Measurements from ENCODE around the gene CDH1.
"Not testable (repeated sequence)": the region's sequence is repeated elsewhere in the genome, so short reads cannot be mapped to it uniquely, and the experiment has no call there.

Gene CDH1

DNA sequence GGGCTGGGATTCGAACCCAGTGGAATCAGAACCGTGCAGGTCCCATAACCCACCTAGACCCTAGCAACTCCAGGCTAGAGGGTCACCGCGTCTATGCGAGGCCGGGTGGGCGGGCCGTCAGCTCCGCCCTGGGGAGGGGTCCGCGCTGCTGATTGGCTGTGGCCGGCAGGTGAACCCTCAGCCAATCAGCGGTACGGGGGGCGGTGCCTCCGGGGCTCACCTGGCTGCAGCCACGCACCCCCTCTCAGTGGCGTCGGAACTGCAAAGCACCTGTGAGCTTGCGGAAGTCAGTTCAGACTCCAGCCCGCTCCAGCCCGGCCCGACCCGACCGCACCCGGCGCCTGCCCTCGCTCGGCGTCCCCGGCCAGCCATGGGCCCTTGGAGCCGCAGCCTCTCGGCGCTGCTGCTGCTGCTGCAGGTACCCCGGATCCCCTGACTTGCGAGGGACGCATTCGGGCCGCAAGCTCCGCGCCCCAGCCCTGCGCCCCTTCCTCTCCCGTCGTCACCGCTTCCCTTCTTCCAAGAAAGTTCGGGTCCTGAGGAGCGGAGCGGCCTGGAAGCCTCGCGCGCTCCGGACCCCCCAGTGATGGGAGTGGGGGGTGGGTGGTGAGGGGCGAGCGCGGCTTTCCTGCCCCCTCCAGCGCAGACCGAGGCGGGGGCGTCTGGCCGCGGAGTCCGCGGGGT, at the start of gene CDH1:
TSS of gene CDH1 (plus strand) at position 247 of the 684 bp plus-strand sequence. CDS start at position 371, 124 bp downstream.
- Histone ChIP-seq H3K4me3 (peak within 1 kb of the TSS; percentile 43 to 72 (median 49)), H3K27ac (peak within 1 kb of the TSS; percentile 26 to 92 (median 83))

DNA sequence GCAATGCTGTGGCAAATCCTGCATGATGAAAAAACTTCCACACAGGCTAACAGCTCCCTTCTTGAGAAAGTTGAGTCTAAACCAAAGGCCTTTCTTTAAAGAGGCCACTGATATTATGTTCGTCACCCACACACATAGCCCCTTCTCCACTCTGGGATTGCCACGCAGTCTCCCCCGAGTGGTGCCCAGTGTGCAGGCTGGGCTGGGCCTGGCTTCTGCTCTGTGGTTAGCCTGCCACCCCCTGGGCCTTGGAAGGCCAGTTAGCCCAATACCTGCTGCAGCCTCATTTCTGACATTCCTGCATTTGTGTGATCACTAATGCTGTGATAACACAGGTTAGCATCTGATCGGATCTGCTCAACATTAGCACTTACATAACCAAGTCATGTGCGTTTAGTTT, 47.2 kb upstream of the CDH1 start:
- no peak overlapping the region for H3K4me3 ChIP-seq
- H3K27ac ChIP-seq: no peak overlapping the region

DNA sequence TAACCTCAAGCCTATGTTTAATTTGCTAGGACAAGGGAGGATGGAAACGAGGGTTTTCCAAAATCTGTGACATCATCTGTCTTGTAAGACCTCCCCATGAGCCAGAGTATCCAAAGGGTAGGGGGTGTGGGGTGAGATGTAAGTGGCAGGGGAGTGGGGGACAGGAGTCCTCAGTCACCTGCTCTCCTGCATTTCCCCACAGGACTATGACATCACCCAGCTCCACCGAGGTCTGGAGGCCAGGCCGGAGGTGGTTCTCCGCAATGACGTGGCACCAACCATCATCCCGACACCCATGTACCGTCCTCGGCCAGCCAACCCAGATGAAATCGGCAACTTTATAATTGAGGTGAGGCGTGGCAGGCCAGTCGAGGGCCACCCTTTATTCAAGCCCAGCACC, 41.5 kb upstream of the CDH1 start:
- Histone ChIP-seq H3K4me3 (no peak overlapping the region), H3K27ac (no peak overlapping the region)

DNA sequence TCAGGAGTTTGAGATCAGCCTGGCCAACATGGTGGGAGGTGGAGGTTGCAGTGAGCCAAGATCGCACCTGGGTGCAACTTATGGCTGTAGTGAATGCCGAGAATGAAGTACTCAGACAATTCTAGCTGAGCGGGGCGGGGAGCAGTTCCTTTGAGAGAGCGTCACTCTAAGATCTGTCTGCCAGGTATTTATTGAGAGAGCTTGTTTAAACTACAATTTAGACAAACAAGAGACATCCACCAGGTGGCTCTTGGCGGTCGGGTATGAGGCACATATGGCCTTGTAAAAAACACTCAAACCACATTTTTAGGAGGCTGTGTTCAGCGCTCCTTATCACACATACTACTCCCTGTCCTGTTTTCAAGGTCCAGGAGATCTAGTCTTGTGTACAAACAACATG, 40.6 kb upstream of the CDH1 start:
- no peak overlapping the region for H3K4me3 ChIP-seq
- no peak overlapping the region for H3K27ac ChIP-seq

DNA sequence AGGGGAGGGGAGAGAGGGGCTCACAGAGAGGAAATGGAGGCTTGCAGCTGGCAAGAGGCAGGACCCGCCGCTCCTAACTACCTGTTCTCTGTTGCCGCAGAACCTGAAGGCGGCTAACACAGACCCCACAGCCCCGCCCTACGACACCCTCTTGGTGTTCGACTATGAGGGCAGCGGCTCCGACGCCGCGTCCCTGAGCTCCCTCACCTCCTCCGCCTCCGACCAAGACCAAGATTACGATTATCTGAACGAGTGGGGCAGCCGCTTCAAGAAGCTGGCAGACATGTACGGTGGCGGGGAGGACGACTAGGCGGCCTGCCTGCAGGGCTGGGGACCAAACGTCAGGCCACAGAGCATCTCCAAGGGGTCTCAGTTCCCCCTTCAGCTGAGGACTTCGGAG, 39.0 kb upstream of the CDH1 start:
- no peak overlapping the region for H3K4me3 ChIP-seq
- H3K27ac ChIP-seq: no peak overlapping the region

DNA sequence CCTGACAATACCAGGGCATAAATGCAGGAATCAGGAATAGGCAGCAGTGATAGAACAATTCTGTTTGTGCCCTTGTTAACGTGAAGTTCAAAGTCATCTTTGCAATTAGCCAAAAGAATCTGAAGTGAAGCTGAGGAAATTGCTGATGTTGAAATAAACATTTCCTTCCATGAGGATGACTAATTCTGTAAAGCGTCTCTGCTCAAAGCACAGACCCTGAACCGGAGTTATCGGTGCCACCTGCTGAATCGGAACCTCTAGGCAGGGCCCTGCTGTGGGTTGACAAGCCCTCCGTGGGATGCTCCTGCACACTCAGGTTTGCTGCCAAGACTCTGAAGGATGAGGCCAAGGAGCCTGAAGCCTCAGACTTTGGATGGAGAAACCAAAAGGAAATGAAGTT, 37.0 kb upstream of the CDH1 start:
- no peak overlapping the region for H3K27ac ChIP-seq
- no peak overlapping the region for H3K4me3 ChIP-seq

DNA sequence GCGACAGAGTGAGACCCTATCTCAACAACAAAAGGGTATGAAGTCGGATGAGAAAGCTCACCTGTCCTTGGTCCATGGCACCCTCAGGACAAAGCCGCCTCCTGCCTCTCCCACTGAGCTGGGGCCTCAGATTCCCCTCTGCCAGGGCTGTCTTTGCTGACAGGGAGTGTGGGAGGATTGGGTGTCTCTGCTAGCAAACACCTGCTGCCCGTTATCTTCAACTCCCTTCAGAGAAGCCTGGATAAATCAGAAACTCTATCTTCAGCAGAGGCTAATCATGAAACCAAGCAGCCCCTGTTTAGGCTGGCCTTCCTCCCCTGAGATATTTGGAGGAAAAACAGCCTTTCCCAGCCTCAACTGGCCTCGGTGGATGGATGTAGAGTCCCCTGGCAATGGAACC, 36.3 kb upstream of the CDH1 start:
- Histone ChIP-seq H3K27ac (no peak overlapping the region), H3K4me3 (no peak overlapping the region)

DNA sequence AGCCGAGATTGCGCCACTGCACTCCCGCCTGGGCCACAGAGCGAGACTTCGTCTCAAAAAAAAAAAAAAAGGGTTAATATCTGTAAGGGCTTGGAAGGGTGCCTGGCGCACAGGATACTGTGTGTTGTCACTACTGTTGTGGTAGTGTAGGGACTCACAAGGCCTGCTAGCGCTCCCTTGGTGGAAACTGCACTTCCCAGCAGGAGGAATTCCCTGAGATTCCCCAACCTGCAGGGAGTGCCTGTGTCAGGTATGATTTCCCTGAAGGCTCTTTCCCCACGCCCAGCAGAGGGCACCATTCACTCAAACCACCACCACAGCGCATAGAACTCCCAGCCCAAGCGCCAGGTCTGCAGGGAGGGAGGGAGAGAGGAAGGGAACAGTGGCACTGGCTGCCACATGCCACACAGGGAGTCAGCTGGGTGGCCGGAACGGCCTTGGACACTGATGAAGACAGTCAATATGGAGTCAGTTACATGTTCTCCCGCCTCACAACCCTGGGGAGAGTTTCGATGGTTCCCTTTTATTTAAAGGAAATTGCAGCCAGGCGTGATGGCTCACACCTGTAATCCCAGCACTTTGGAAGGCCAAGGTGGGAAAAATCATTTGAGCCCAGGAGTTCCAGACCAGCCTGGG, 32.7 kb upstream of the CDH1 start:
- no peak overlapping the region for H3K27ac ChIP-seq
- H3K4me3 ChIP-seq: no peak overlapping the region

DNA sequence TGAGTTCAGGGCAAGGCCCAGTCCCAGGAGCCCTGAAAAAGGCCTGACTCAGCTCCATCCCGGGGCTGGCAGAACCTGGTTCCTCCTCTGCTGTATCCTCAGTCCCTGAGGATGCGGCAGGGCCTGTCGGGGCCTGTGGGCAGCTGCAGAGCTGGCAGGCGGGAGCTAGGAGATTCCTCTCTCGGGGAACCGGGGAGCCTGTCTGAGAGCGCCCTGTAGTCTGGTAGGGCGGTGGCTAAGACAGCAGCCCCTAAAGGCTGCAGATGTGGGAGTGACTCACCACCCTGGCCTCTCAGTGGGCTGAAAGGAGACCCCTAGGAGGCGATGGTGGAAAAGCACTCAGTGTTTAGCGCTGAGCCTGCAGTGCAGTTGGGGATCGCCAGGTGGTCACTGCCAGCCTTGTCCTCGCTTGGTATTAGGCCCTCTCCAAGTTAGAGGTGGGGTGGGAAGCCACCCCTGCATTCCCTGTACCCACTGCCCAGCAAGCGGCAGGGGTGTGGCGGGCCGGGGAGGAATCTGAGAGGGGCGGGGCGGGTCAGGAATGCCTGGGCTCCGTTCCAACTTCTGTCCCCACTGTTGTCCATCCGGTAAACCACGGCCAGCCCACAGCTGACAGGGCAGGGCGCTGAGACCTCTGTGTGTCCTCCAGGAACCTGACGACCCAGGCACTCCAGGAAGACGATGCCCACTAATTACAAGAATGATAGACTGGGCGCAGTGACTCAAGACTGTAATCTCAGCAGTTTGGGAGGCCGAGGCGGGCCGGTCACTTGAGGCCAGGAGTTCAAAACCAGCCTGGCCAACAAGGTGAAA, 29.5 kb upstream of the CDH1 start:
- Histone ChIP-seq H3K4me3 (no peak overlapping the region), H3K27ac (peak overlapping the region in 15 of 21 experiments; percentile 12 to 81 (median 50))

DNA sequence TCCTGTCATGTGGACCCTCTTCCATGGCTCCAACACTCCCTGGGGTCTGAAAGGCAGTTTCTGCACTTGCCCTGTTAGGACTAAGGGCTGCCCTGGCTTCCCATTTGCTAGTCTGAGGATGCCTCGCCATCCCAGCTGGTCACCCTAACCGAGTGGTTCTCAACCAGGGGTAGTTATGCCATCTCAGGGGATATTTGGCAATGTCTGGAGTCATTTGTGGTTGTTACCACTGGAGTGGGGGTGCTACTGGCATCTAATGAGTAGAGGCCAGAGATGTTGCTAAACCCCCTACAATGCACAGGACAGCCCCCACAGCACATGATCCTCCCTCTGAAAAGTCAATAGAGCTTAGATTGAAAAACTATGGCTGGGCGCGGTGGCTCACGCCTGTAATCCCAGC, 26.9 kb upstream of the CDH1 start:
- Histone ChIP-seq H3K4me3 (no peak overlapping the region), H3K27ac (no peak overlapping the region)

DNA sequence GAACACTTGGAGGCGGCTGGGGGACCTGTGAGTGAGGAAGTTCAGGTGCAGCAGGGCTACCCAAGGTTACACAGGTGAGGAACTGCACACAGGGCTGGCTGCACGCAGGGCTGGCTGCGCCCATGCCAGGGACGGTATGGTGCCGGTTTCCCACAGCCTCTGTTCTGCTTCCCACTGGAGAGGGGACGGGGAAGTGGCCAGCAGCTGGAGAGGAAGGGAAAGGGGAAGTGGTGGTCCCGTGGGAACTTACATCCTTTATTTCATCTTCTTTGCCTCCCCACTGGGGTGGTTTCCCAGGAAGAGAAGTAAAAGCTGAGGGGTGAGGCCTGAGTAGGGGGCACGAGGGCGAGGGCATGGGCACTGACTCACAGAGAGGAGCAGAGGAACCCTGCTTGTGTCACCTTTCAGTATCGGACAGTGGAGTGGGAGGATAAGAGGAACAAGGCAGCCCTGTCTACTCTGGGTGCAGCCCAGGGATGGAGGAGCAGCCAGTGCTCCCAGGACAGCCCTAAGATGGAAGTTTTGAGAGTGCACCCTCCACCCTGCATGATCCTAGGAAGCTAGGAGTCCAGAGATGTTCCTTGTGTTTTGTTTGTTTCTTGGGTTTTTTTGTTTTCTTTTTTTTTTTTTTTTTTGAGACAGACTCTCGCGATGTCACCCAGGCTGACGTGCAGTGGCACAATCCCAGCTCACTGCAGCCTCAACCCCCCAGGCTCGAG, 25.5 kb upstream of the CDH1 start:
- Histone ChIP-seq H3K27ac (no peak overlapping the region), H3K4me3 (no peak overlapping the region)

DNA sequence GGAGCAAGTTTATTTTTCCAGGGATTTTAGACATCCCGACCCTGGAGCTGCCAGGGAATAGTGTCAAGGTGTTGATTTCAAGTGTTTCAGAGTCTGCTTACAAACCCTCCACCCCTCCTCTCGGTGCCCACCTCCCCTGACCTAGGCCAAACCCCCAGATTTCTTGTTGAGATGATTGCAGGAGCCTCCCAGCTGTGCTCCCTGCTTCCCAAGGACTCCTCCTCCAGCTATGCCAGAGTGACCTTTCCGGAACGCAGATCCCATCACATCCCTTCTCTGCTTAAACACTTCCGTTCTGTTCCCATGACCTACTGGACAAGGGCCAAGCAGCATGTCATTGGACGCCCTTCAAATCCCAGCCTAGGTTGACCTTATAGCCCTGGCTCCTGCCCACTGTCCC, 23.7 kb upstream of the CDH1 start:
- H3K27ac ChIP-seq: no peak overlapping the region
- no peak overlapping the region for H3K4me3 ChIP-seq

DNA sequence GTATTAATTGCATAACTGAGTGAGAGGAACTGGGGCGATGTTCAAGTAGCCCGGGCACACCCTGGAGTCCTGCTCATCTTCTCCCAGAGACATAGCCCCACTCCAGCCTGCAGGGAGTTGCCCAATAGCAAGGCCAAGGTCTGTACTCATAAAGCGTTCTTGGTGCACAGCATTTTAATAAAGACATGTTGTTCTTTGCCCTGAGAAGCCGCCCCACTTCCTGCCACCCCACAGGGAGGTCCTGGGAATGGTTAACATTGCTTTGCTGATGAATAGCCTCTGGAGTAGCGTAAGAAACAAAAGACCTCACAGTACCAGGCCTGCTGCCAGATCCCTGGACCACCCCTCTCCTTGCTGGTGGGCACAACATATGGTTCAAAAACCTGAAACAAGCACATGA, 21.6 kb upstream of the CDH1 start:
- H3K4me3 ChIP-seq: no peak overlapping the region
- no peak overlapping the region for H3K27ac ChIP-seq

DNA sequence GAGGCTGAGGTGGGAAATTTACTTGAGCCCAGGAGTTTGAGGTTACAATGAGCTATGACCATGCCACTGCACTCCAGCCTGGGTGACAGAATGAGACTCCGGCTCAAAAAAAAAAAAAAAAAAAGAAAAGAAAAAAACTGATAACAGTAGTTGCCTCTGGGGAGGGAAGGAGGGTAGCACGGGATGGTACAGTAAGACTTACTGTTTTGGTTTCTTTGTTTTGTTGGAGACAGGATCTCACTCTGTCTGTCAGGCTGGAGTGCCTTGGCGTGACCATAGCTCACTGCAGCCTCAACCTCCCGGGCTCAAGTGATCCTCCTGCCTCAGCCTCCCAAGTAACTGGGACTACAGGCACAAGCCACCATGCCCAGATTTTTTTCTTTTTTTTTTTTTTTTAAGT, 20.6 kb upstream of the CDH1 start:
- H3K27ac ChIP-seq, H3K4me3 ChIP-seq: not testable (repeated sequence)

DNA sequence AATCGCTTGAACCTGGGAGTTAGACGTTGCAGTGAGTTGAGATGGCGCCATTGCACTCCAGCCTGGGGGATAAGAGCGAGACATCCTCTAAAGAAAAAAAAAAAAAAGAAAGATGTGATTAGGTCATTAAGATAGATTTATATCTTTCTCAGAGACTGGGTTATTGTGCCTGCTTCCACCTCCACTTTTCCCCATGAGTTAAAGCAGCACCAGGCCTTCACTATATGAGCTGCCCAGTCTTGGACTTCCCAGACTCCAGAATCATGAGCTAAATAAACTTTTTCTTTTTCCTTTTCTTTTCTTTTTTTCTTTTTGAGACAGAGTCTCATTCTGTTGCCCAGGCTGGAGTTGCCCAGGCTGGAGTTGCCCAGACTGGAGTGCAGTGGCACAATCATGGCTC, 19.4 kb upstream of the CDH1 start:
- H3K4me3 ChIP-seq: no peak overlapping the region

DNA sequence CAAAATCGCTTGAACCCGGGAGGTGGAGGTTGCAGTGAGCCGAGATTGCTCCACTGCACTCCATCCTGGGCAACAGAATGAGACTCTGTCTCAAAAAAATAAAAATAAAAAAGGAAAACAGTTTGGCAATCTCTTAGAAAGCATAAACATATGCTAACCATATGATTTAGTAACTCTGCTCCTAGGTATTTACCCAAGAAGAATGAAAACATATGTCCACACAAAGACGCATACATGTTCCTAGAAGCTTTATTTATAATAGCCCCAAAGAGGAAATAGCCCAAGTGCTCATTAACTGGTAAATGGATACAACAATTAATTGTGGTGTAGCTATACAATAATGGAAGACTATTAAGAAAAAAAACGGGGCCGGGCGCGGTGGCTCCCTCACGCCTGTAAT, 18.5 kb upstream of the CDH1 start:
- H3K4me3 ChIP-seq: no peak overlapping the region
- H3K27ac ChIP-seq: no peak overlapping the region

More for the DNA sequence above, 19.4 kb upstream of the CDH1 start:
- no peak overlapping the region for H3K27ac ChIP-seq

DNA sequence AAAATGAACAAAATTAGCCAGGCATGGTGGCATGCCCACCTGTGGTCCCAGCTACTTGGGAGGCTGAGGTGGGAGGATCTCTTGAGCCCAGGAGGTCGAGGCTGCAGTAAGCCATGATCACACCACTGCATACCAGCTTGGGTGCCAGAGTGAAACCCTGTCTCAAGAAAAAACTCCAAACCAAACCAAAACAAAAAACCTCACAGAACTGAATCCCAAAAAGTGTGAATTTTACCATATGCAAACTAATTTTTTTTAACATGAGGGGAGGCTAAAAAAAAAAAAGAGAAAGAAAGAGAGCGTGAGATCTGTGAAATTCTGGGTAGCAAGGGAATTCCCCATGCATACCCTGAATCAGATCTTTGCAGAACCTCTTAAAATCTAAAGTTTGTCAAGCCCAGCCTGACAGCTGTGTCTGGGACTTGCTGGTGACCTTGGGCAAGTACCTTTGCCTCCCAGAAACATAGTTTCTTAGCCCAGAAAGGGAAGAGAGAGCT, 17.1 kb upstream of the CDH1 start:
- Histone ChIP-seq H3K4me3 (no peak overlapping the region), H3K27ac (no peak overlapping the region)

DNA sequence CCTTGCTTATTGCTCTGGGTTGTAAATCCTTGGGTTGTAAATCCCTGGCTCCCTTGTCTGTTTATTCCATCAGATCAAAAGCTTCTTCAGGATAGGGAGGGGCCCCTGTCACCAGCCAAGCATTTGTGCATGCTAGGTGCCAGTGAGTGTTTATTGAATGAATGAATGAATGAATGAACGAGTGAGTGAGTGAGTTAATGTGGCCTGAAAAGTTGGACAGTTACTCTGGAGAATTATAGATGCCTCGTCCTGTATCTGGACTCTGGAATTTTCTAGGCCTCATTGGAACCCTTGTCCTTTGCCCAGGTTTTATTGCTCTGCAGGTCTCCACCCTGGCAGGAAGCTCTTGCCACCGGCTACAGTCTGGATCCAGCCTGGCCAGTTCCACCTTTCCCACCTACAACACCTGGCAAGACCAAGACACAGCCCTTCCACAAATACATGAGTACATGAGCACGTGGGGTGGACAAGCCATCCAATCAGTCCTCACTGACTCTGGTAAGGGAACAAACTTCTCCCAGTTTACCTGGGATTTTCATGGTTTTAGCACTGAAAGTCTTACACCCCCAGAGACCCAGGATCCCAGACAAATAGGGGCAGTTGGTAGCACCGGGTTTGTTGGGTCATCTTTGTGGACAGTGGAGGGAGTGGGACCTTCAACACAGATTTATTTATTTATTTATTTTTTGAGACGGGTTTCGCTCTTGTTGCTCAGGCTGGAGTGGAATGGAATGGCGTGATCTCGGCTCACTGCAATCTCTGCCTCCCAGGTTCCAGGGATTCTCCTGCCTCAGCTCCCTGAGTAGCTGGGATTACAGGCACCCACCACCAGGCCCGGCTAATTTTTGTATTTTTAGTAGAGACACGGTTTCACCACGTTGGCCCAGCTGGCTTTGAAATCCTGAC, 14.7 kb upstream of the CDH1 start:
- no peak overlapping the region for H3K4me3 ChIP-seq
- H3K27ac ChIP-seq: no peak overlapping the region

DNA sequence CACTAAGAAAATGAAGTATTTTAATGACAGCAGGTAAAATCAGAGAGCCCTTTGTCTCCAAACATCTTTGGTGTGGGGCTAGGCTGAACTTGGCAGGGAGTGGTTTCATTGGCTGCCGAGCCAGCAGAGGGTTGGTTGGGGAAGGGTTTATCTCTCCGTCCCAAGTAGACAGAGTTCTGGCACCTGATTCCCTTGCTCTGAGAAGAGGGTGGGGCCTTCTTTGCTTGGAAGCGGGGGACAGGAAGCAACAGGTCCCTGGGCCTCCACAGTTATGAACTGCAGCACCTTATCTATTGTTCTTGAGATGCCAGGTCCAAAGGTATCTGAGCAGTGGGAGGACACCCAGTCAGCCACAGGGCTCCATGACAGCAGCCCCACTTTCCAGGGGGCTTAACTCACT, 12.3 kb upstream of the CDH1 start:
- Histone ChIP-seq H3K27ac (no peak overlapping the region), H3K4me3 (no peak overlapping the region)
